Measurements from ENCODE around the gene RIC8B. TPM values are rescaled to one million over a fixed set of nuclear protein-coding genes. Genes with fewer than 3 reads are reported as not detected.

The RIC8B gene
- total and polyA plus RNA-seq, 2 of the 8 experiments (the other 6 are each of a cell fraction or from before 2014, with no cell fraction given): 8.2 to 25.3 TPM

GRCh38 chr12:106883426-106883825 is 108.9 kb downstream of the RIC8B start:
- 83% methylated on average over 1 of the region's 1 CpG; no CpG with 5 or more reads in 1 of the 2 experiments for WGBS, 2 experiments (ENCODE audit: extremely low coverage in 1 of 2, insufficient coverage in 1 of 2, insufficient read length in 1 of 2, insufficient replicate concordance in 2 of 2, low coverage in 1 of 2, low lambda C conversion rate in 2 of 2, missing lambda C conversion rate in 1 of 2)

More at GRCh38 chr12:106883426-106883825, 108.9 kb downstream of the RIC8B start:
- no peak overlapping the region for H3K56ac ChIP-seq (replicated peaks; ENCODE audit: insufficient read length, low read depth, low read length)
- ChIA-PET CTCF (ENCODE audit: partially characterized antibody) (interaction anchor here (0.6 to 3.0 kb wide), 4 partner anchors 10 to 131 kb away, joined by 3 to 6 read pairs (median 4); no protein-coding TSS in a partner anchor), POLR2A (ENCODE audit: partially characterized antibody) (interaction anchor here (1.5 kb wide), 1 partner anchor 14 kb away, joined by 3 read pairs; no protein-coding TSS in a partner anchor)
- H2AFZ ChIP-seq (ENCODE audit: low read length): no peak overlapping the region
- H3K18ac ChIP-seq (ENCODE audit: extremely low read depth, low read length): no peak overlapping the region
- DNase-seq (ENCODE audit: low read depth in 1 of 2, low spot score in 2 of 2): no peak
- H3K4ac ChIP-seq (replicated peaks; ENCODE audit: insufficient read length, low read depth, low read length): no peak overlapping the region
- no peaks in the 10 kb centered on the region for H3K79me1 ChIP-seq (ENCODE audit: low read depth, low read length)
- no peak overlapping the region for H2BK20ac ChIP-seq (ENCODE audit: low read length)
- no peak overlapping the region for H2AK5ac ChIP-seq (ENCODE audit: low read depth, low read length)
- H3K14ac ChIP-seq (ENCODE audit: insufficient read length): no peak overlapping the region
- FAIRE-seq: no peak
- H3K9ac ChIP-seq (replicated peaks in 1 of 4; ENCODE audit: extremely low read depth in 1 of 4, low read depth in 3 of 4, low read length in 3 of 4): no peak overlapping the region
- no peak overlapping the region for H3K27ac ChIP-seq (ENCODE audit: low read depth, low read length)
- TF ChIP-seq NRF1 (IDR thresholded peaks at IDR 0.05; ENCODE audit: low read depth, low read length): no peak
- TF ChIP-seq TEAD4 (IDR thresholded peaks at IDR 0.05; ENCODE audit: low read depth, low read length): no peak
- TF ChIP-seq TAF7 (optimal IDR thresholded peaks at IDR 0.05; ENCODE audit: borderline replicate concordance, low read depth, low read length): no peak
- no peak for TF ChIP-seq RNF2 (IDR thresholded peaks at IDR 0.05; ENCODE audit: borderline replicate concordance, low read depth, low read length, missing control alignments, poor library complexity, severe bottlenecking)
- no peak for TF ChIP-seq POU5F1 (IDR thresholded peaks at IDR 0.05; ENCODE audit: low read depth, low read length)
- no peak for TF ChIP-seq SIN3A (conservative IDR thresholded peaks at IDR 0.05 in 1 of 2, IDR thresholded peaks at IDR 0.05 in 1 of 2; ENCODE audit: low read depth in 1 of 2, low read length in 2 of 2)
- TF ChIP-seq ATF2 (IDR thresholded peaks at IDR 0.05; ENCODE audit: low read length): no peak
- no peaks in the 10 kb centered on the region for H4K20me1 ChIP-seq (replicated peaks in 1 of 2; ENCODE audit: control insufficient read depth in 1 of 2, insufficient read depth in 2 of 2, low read length in 2 of 2)
- no peak overlapping the region for H4K91ac ChIP-seq (replicated peaks; ENCODE audit: insufficient read length, low read length)
- H3K23me2 ChIP-seq (ENCODE audit: low read depth, low read length): no peaks in the 10 kb centered on the region
- H3K23ac ChIP-seq (ENCODE audit: insufficient read length): no peak overlapping the region
- no peaks in the 10 kb centered on the region for H3K79me2 ChIP-seq (ENCODE audit: control insufficient read depth in 1 of 2, insufficient read depth in 2 of 2, low read length in 2 of 2)
- no peak overlapping the region for H2BK5ac ChIP-seq (ENCODE audit: low read depth, low read length)
- H3K4me3 ChIP-seq (ENCODE audit: extremely low read depth in 1 of 4, insufficient read depth in 2 of 4, low read depth in 3 of 4, low read length in 4 of 4): no peak overlapping the region
- peaks cover 0 to 1% (median 0%) of the 10 kb centered on the region in 4 experiments; a peak in 1 of 7 replicates for H3K27me3 ChIP-seq (replicated peaks in 1 of 4; ENCODE audit: control insufficient read depth in 3 of 4, extremely low read depth in 1 of 4, insufficient read depth in 3 of 4, low read length in 3 of 4)
- no peak overlapping the region for H3K4me2 ChIP-seq (ENCODE audit: insufficient read depth in 1 of 2, low read depth in 2 of 2, low read length in 2 of 2)
- peaks cover 2 to 53% (median 24%) of the 10 kb centered on the region in 4 experiments for H3K36me3 ChIP-seq (ENCODE audit: control insufficient read depth in 2 of 4, insufficient read depth in 4 of 4, low read length in 3 of 4)
- no peak overlapping the region for H2BK12ac ChIP-seq (ENCODE audit: low read depth, low read length)
- H3K9me3 ChIP-seq (ENCODE audit: insufficient read depth in 2 of 2, low read depth in 1 of 2, low read length in 1 of 2): no peaks in the 10 kb centered on the region
- no peak overlapping the region for H2BK120ac ChIP-seq (replicated peaks; ENCODE audit: low read depth, low read length)
- H3K4me1 ChIP-seq (replicated peaks in 1 of 4; ENCODE audit: control insufficient read depth in 3 of 4, insufficient read depth in 4 of 4, low read length in 3 of 4): no peaks in the 10 kb centered on the region
- H2BK15ac ChIP-seq (ENCODE audit: low read length): no peak overlapping the region
- H4K5ac ChIP-seq (ENCODE audit: insufficient read length, low read depth, low read length): no peak overlapping the region
- H4K8ac ChIP-seq (ENCODE audit: extremely low read depth, insufficient read depth, low read length): no peak overlapping the region
